GM21529 (cell line): ENCODE data around the gene SP8.

Experiments used
- ATAC-seq: cut with Tn5 transposase; IDR thresholded peaks from one replicate; pipeline ENCODE4 v1.9.1; 2021; ENCODE audit not compliant: unreplicated experiment

SP8 gene

DNA sequence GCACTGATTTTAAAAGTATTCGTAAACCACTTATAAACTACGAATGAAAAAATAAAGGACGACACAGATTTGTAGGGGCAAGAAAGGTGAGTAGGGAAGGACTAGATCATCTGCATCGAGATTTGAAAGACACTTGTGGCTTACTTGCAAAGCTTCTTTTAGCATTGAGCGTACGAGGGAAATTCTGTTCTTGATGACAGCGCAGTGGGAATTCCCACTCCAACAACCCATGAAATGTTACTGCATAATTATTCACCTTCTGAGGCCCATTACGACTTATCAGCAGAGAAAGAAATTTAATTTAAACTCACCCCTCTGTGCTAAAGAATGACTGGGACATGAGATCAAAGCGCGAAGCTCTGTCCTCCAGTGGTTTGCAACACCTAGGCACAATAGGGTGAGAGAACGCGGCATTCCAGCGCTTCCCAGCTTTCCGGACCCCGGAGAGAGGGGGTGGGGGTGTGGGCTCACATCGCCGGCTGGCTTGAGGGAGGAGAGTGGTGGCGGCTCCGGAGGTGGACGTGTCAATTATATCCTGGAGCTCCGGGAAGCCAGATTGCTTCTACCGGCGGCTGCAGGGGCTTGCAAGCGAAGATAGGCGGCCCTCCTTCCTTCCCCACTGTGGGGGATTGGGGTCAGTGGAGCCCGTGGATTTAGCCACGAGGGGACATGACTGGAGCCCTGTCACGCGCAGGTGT, 10.3 kb downstream of the SP8 start:
- no peak for ATAC-seq

- no peak for ATAC-seq
Measured at GRCh38 chr7:20754001-20754400, 32.7 kb downstream of the SP8 start.

DNA sequence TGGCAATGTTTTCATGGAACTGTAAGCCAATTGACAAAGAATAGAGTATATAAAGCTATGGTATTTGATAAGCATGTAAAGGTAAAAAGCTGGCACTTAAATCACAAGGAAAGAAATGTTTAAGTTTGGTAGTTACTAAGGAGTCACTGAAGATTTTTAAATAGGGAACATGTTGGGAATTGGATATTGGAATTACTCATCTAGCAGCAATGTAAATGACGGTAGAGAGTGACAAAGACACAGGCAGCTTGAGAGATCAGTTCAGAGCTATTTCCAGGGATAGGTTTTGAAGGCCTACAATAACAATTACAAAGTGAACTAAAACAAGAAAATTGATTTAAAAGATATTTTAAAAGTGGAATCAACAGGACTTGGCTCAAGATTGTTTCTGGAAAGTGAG, 36.8 kb downstream of the SP8 start:
- ATAC-seq: no peak

GRCh38 chr7:20748853-20749252, 37.8 kb downstream of the SP8 start:
- no peak for ATAC-seq

DNA sequence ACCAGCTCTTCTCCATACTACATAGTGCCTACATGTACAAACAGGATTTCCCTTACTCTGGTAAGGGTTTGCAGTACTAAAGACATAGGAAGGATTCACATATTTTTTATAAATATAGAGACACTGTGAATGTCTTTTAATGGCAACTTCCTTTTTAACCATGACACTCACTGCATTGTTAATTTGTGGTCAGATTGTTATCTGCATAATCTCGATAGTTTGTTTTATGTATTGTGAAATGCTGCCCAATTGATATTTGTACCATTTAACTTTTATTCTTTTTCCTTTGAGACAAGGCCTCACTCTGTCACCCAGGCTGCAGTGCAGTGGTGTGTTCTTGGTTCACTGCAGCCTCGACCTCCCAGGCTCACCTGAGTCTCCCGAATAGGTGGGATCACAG, 39.7 kb downstream of the SP8 start:
- ATAC-seq: no peak

GRCh38 chr7:20745702-20746101, 41.0 kb downstream of the SP8 start:
- no peak for ATAC-seq

DNA sequence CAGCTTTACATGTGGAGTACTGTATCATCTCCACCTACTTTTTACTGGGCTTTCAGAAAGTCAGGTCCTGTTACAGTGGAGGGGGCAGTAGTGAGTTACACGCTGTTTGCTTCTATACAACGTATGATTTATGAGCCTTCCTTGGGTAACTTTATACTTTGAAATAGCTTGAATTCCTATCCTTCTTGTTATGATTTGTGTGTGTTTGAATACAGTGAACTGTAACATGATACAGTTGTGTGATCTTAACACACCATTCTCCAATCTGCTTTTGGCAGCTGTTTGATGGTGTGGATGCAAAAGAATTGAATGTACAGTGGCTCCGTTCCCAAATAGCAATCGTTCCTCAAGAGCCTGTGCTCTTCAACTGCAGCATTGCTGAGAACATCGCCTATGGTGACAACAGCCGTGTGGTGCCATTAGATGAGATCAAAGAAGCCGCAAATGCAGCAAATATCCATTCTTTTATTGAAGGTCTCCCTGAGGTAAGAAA, 41.7 kb downstream of the SP8 start:
- ATAC-seq: no peak

- ATAC-seq: no peak
Measured at GRCh38 chr7:20742913-20743312, 43.8 kb downstream of the SP8 start.

DNA sequence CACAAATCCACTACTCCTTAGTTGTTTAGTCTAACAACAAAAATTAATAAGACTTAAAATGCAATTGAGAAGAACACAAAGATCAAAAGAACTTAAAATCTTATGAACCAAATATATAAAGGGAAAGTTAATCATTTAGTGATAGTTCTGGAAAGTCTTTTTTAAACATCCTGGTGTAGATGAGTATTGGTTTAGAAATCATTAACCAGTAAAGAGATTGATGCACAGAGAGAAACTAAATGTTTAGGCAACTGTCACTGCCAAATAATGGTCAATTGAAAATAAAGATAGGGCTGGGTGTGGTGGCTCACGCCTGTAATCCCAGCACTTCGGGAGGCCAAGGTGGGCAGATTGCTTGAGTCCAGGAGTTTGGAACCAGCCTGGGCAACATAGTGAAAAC, 44.9 kb downstream of the SP8 start:
- no peak for ATAC-seq

DNA sequence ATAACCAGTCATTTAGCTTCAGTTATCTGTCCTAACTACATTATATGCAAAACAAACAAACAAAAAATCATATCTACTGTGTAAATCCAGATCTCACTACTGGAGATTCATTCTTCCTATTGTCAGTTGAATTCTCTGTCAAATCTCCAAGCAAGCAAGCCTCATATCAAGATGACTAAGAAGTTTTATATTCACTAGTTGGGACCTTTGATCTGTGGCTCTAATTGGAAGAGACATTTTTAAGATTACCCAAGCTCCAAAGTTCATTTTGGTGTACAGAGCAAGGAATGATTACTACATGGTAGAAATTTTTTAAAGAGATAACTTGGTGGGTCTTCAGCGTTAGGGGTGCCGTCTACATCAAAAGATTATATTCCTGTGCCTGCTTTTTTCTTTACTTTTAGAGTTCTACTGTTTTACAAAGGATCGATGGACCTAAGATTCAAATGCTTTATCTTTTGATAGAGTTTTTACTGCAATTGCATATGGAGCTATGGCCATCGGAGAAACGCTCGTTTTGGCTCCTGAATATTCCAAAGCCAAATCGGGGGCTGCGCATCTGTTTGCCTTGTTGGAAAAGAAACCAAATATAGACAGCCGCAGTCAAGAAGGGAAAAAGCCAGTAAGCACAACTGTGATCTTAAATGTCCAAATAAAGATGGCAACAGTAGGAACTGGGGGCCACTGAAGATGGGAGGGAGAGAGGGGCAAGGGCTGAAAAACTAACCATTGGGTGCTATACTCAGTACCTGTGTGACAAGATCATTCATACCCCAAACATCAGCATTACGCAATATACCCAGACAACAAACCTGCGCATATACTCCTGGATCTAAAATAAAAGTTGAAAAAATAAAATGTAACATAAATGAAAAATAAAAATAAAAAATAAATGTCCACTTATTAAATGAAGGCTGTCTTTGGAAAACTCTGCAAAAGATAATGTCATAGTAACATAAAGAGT, 47.9 kb downstream of the SP8 start:
- no peak for ATAC-seq

DNA sequence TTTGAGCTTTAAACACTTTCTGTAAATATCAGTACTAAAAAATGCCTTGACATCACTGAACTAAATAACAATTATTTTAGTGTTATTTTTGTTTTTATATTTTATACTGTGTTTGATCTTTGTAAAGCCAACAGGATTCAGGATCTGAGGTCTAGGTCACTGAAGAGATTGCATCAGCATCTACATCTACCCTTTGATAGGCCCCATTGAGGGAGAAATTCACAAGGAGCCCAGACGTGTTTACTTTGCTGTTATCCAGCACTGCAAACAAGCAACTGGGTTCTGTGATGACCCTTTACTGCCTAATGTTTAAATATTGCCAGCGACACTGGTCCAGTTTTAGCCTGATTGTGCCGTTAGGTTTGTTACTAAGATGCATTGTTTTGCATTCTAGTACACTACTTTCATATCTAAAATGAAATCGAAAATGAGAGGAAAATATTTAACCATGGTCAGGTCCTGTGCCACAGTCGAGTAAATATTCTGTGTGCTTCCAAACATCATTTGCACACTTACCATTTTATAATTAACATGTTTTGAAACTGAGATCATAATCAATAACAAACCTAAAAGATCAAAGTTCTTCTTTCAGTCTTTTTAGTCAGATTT, 48.7 kb downstream of the SP8 start:
- peak; percentile 67 for ATAC-seq

DNA sequence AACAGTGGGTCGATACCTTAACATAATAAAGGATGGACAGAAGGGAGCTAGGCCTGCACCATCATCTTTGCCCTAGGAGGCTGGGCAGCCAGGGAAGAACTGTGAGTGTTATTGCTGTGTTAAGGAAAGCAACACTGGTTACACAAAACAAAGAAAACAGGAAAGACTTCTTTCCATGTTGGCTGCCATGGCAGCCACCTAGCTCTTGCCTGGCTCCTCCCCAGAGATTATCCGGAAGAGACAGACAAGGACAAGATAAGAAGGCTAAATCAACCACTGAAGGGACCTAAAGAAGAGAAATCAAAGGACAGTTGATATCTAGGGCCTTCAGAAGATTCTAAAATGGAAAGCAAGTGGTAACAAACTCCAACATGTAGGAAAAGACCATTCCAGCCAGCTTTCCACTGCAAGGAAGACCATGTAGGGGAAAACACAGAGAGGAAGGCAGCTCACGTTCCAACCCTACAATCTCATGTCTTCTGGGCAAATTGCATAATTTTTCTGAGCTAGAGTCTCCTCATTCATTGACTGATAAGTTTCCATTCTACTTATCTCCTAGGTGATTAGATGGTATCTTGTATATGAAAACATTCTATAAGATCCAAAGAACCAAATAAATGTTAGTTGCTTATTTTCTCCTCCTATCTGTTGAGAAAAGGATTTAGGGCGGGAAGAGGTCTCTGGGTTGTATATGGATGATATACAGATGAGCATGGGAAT, 51.2 kb downstream of the SP8 start:
- ATAC-seq: no peak
